ENCODE results near the gene C1GALT1C1L.
"Not testable (repeated sequence)": the region's sequence is repeated elsewhere in the genome, so short reads cannot be mapped to it uniquely, and the experiment has no call there.

Gene C1GALT1C1L

GRCh38 chr2:43692428-43692994 lies 16.3 kb upstream of the C1GALT1C1L start:
- H3K4me3 ChIP-seq (ENCODE audit: low read depth, low read length), result no peak overlapping the region
- TF ChIP-seq CTCF (IDR thresholded peaks at IDR 0.05; ENCODE audit: borderline replicate concordance, insufficient read depth, low read depth, low read length), result no peak

- TF ChIP-seq CTCF (IDR thresholded peaks at IDR 0.05; ENCODE audit: borderline replicate concordance, insufficient read depth, low read depth, low read length), result no peak
- no peak overlapping the region for H3K4me3 ChIP-seq (ENCODE audit: low read depth, low read length)
Observed at GRCh38 chr2:43689999-43690398, 13.8 kb upstream of the C1GALT1C1L start.

DNA sequence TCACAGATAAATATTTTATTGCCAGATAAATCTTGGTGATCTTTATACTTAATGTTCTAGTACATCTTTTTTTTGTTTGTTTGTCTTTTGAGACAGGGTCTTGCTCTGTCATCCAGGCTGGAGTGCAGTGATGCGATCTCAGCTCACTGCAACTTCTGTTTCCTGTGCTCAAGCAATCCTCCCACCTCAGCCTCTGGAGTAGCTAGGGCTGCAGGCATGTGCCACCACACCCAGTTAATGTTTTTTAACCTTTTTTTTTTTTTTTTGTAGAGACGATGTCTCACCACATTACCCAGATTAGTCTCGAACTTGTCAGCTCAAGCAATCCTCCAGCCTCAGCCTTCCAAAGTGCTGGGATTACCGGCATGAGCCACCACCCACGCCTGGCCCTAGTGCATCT lies 9.1 kb upstream of the C1GALT1C1L start:
- TF ChIP-seq CTCF (IDR thresholded peaks at IDR 0.05; ENCODE audit: borderline replicate concordance, insufficient read depth, low read depth, low read length), result no peak
- no peak overlapping the region for H3K4me3 ChIP-seq (ENCODE audit: low read depth, low read length)

- H3K4me3 ChIP-seq (ENCODE audit: low read depth, low read length), result not testable (repeated sequence)
Observed at GRCh38 chr2:43677783-43678182, 1.6 kb upstream of the C1GALT1C1L start.

DNA sequence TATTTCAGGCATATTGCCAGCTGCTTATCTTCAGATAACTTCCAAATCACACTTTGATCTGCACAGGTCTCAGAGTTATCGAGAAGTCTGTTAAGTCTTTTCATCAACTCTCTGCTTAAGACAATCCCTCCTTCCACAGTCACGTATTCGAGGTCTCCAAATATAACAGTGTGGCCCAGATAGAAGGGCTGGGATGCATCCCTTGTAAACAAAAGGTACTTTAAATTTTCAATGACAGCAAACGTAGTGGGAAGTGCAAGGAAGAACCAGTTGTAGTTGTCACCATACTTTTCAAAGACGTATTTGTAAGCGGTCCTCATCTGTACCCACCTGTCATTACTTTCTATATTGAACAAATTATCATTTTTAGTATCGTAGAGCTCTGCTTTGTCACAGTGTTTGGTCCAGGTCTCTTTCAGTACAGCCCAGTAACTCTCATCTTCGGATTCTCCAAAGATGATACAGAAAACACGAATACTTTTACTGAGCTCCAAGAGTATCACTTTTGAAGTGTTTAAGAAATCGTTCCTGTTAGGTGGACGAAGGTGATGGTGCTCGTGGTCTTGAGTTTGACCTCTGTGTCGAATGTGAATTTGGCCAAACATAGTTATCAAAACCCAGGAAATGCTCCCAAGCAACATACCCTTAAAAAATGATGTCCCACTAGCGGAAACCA lies 445 bp downstream of the C1GALT1C1L start:
- no peak for TF ChIP-seq CTCF (IDR thresholded peaks at IDR 0.05; ENCODE audit: borderline replicate concordance, insufficient read depth, low read depth, low read length)
- no peak overlapping the region for H3K4me3 ChIP-seq (ENCODE audit: low read depth, low read length)

GRCh38 chr2:43657241-43657640 lies 19.0 kb downstream of the C1GALT1C1L start:
- no peak for TF ChIP-seq CTCF (IDR thresholded peaks at IDR 0.05; ENCODE audit: borderline replicate concordance, insufficient read depth, low read depth, low read length)
- no peak overlapping the region for H3K4me3 ChIP-seq (ENCODE audit: low read depth, low read length)

DNA sequence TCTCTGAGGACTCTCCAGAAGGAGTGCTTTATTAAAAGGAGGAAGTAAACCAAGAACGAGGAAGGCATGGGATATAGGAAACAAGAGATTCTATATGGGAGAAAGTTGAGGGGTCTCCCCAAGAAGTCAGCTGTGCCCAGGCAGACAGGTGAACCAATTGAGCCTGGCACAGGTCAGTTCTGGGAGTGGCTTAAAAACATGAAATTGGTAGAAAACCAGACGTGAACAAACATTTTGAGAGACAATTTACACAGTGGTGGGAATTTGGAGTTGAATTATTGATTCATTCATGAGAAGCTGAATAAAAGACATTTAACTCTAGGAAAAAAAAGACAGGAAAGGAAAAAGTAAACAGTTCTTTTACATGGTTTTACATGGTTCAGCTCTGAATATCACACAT lies 22.7 kb downstream of the C1GALT1C1L start:
- no peak overlapping the region for H3K4me3 ChIP-seq (ENCODE audit: low read depth, low read length)
- TF ChIP-seq CTCF (IDR thresholded peaks at IDR 0.05; ENCODE audit: borderline replicate concordance, insufficient read depth, low read depth, low read length), result no peak

All from GM12875 (cell line).